OCI-LY7 (cell line): ENCODE results near the gene SPEM2. TPM values are rescaled to one million over a fixed set of nuclear protein-coding genes. Genes with fewer than 3 reads are reported as not detected.
A peak's percentile ranks its signal among the peaks of the same experiment; 100 is the strongest.

Source experiments
- BruUV-seq: library from RNA; stranded (reverse); fragments of 400-500 nt; replicated peaks from 2 replicates; lab custom pipeline; 2021; lab: Mats Ljungman, UMichigan
- CTCF ChIA-PET: fragments of 300-600 bp; sonication (Branson Sonifier 250); formaldehyde crosslinking; loops from one replicate; lab custom pipeline; 2022; ENCODE audit warnings: antibody characterized with exemption; ENCODE audit not compliant: unreplicated experiment; lab: Charles Lee
- POLR2A ChIA-PET: fragments of 300-600 bp; sonication (Branson Sonifier 250); formaldehyde crosslinking; loops from one replicate; lab custom pipeline; 2022; ENCODE audit warnings: antibody characterized with exemption; lab: Charles Lee
- DNase-seq: peaks from one replicate; pipeline ENCODE4 v3.0.0-alpha.2; 2015; ENCODE audit warnings: low spot score
- H2AFZ ChIP-seq: fragments of 200-600 bp; sonication (generic), shearing (Covaris generic); 2 replicates; pipeline ENCODE4 v1.6.1; 2014; ENCODE audit warnings: mild to moderate bottlenecking, antibody characterized with exemption, low read length, moderate library complexity
- H3K27ac ChIP-seq: fragments of 200-600 bp; sonication (generic); 2 replicates; pipeline ENCODE4 v1.5.1; 2014; ENCODE audit warnings: mixed run types, low read depth, mild to moderate bottlenecking, moderate library complexity, low read length, inconsistent platforms; ENCODE audit not compliant: poor library complexity, severe bottlenecking
- H3K36me3 ChIP-seq: fragments of 200-600 bp; sonication (generic); 2 replicates; pipeline ENCODE4 v1.6.1; 2014; ENCODE audit warnings: mild to moderate bottlenecking, antibody characterized with exemption, low read length, moderate library complexity, mixed read lengths; ENCODE audit not compliant: insufficient read depth
- H3K4me1 ChIP-seq: fragments of 200-600 bp; sonication (generic); 2 replicates; pipeline ENCODE4 v1.5.1; 2014; ENCODE audit warnings: mild to moderate bottlenecking, low read length; ENCODE audit not compliant: insufficient read depth, poor library complexity, severe bottlenecking
- H3K4me2 ChIP-seq: fragments of 200-600 bp; sonication (generic); 2 replicates; pipeline ENCODE4 v1.6.1; 2014; ENCODE audit warnings: mild to moderate bottlenecking, low read length
- H3K4me3 ChIP-seq: fragments of 200-600 bp; sonication (generic); 2 replicates; pipeline ENCODE4 v1.5.1; 2014; ENCODE audit warnings: mild to moderate bottlenecking, low read depth, low read length; ENCODE audit not compliant: poor library complexity, severe bottlenecking
- H3K79me2 ChIP-seq: fragments of 200-600 bp; sonication (generic); 2 replicates; pipeline ENCODE4 v1.6.1; 2016; ENCODE audit warnings: low read depth, mild to moderate bottlenecking, low read length, moderate library complexity, mixed read lengths; ENCODE audit not compliant: insufficient read depth
- H3K9me2 ChIP-seq: fragments of 200-600 bp; sonication (generic); 2 replicates; pipeline ENCODE4 v1.6.1; 2016; ENCODE audit warnings: mild to moderate bottlenecking, low read length, mixed read lengths; ENCODE audit not compliant: insufficient read depth
- H3K9me3 ChIP-seq: fragments of 200-600 bp; sonication (generic); 2 replicates; pipeline ENCODE4 v1.6.1; 2014; ENCODE audit warnings: mild to moderate bottlenecking, mixed run types, low read length, mixed read lengths
- H4K20me1 ChIP-seq: fragments of 200-600 bp; sonication (generic); 2 replicates; pipeline ENCODE4 v1.6.1; 2014; ENCODE audit warnings: mild to moderate bottlenecking, antibody characterized with exemption, low read length, moderate library complexity, mixed read lengths; ENCODE audit not compliant: insufficient read depth
- CTCF ChIP-seq: fragments of 200-600 bp; sonication (generic); conservative IDR thresholded peaks from 2 replicates; pipeline ENCODE4 v1.5.1; 2014; ENCODE audit warnings: mild to moderate bottlenecking, antibody characterized with exemption, low read length, moderate library complexity, mixed read lengths
- EZH2phosphoT487 ChIP-seq: fragments of 200-600 bp; sonication (generic); IDR thresholded peaks from 2 replicates; pipeline ENCODE4 v1.6.1; 2018; ENCODE audit warnings: low read depth, borderline replicate concordance, mild to moderate bottlenecking, mixed run types, antibody characterized with exemption, low read length, moderate library complexity, mixed read lengths
- intact Hi-C: fragments of 100-400 bp; cut with micrococcal nuclease; formaldehyde crosslinking; loops from one replicate; pipeline ENCODE4 v1.10.0; 2022; ENCODE audit not compliant: unreplicated experiment
- total RNA-seq, 2 experiments: library from RNA; depleted of rRNA in 1 of 2; stranded (reverse); fragments of >200 nt in 1 of 2; shearing (Covaris generic) in 1 of 2; gene quantifications; 2 replicates each; pipeline ENCODE4 v1.2.3, GENCODE V29; 2014 to 2022

The SPEM2 gene
- total RNA-seq, 2 experiments from 2014 or later = not detected

DNA sequence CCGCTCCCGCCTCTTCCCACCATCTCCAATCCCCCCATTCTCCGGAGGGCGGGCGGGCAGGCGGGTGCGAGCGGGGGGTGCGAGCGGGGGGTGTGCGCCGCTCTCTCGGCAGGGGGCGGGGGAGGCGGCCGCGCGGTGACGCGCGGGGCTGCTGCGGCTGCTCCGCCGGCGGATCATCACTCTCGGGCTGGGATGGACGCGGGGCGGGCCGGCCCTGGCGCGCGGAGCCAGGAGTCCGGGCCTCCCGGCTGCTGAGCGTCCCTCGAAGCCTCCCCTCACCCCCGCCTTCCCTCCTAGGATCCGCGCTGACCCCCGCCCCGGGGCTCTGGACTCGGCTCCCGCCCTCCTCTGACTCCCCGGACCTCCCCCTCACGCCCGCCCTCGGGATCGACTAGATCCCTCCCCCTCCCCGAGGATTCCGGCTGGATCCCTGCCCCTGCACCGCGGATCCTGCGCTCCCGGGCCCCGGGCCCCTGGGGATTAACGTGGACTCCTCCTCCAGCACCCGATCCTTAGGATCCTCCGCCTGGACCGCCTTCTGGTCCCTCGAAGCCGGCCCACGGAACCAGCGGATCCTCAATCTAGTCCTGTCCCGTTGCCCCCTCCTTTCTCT is 20.6 kb upstream of the SPEM2 start:
- no peaks in the 10 kb centered on the region for H3K36me3 ChIP-seq
- H3K27ac ChIP-seq = no peak overlapping the region
- no peak for TF ChIP-seq CTCF
- no peak for TF ChIP-seq EZH2phosphoT487
- intact Hi-C loops = loop anchor here (5.0 kb wide), 1 partner anchor 53 kb away; the partner anchor contains the start of gene KCTD11
- no peaks in the 10 kb centered on the region for H3K79me2 ChIP-seq
- POLR2A ChIA-PET = interaction anchor here (0.6 to 1.5 kb wide), 8 partner anchors 10 to 284 kb away, joined by 3 to 8 read pairs (median 4); partner anchors contain the start of genes PLSCR3, TMEM102 and WRAP53
- H3K4me3 ChIP-seq = peak overlapping the region; percentile 70
- H3K4me1 ChIP-seq = peaks cover 6% of the 10 kb centered on the region
- no peaks in the 10 kb centered on the region for H3K9me3 ChIP-seq
- no peak overlapping the region for H2AFZ ChIP-seq
- no TSS peak for BruUV-seq
- CTCF ChIA-PET = interaction anchor here (1.0 kb wide), 1 partner anchor 10 kb away, joined by 3 read pairs; no protein-coding TSS in a partner anchor
- H4K20me1 ChIP-seq = no peaks in the 10 kb centered on the region
- no peaks in the 10 kb centered on the region for H3K9me2 ChIP-seq
- DNase-seq = no peak
- H3K4me2 ChIP-seq = peak overlapping the region; percentile 55; the same call in 1 of the 2 replicates

DNA sequence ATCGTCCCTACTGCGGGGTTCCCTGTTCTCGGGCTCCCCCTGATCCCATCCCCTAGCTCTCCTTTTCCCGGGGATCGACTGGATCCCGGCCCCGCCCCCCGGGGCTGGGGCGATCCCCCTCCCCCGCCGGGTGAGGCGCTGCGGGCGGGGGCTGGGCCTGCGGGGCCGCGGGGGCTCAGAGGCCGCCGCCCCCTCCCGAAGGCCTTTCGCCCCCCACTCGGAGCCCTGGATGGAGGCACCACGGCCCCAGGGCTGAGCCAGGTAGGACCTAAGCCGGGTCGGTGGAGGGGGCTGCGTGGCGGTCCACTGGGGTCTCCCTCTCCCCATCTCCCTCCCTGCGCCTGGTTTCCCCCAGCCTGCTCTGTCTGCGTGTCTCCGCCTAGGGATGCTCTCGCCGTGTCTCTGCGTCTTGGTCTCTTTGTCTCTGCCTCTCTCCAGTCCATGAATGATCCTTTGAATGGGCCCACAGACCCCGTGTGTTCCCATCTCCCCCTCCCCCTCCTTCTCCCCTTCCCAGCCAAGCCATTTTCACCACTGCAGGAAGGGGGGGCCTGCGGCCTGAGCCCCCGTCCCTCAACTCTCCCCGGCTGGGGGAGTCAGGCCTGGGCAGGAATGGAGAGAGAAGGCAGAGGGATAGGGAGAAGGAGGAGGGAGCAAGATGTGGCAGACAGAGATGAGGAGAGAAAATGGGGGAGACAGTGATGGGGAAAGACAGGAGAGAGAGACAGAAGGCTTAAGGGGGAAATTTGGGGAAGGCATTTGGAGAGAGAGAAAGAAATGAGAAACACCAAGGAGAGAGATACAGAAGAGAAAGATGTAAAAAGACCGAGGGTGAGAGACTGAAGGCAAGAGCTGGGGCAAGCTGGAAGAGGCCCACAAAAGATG is 19.8 kb upstream of the SPEM2 start:
- Histone ChIP-seq H3K9me3 (no peaks in the 10 kb centered on the region), H3K79me2 (no peaks in the 10 kb centered on the region), H2AFZ (no peak overlapping the region), H3K4me2 (no peak overlapping the region), H3K36me3 (no peaks in the 10 kb centered on the region), H3K9me2 (no peaks in the 10 kb centered on the region), H3K4me1 (peaks cover 6% of the 10 kb centered on the region), H3K4me3 (no peak overlapping the region), H4K20me1 (no peaks in the 10 kb centered on the region), H3K27ac (no peak overlapping the region)
- intact Hi-C loops = no loop called here
- BruUV-seq = no TSS peak
- ChIA-PET POLR2A (interaction anchor here (0.6 kb wide), 1 partner anchor 182 kb away, joined by 4 read pairs; no protein-coding TSS in a partner anchor), CTCF (no interaction called here)
- no peak for DNase-seq
- TF ChIP-seq CTCF (no peak), EZH2phosphoT487 (no peak)
